Caco-2 (cell line): Measurements from ENCODE around the gene POU4F1. TPM values are rescaled to one million over a fixed set of nuclear protein-coding genes. Genes with fewer than 3 reads are reported as not detected.
A peak's percentile ranks its signal among the peaks of the same experiment; 100 is the strongest.

Experiments used
- BruUV-seq: library from RNA; stranded (reverse); fragments of 400-500 nt; replicated peaks from 2 replicates; lab custom pipeline; 2021; lab: Mats Ljungman, UMichigan
- CTCF ChIA-PET: fragments of 300-600 bp; sonication (Branson Sonifier 250); formaldehyde crosslinking; loops from one replicate; lab custom pipeline; 2022; ENCODE audit warnings: antibody characterized with exemption; lab: Charles Lee
- POLR2A ChIA-PET: fragments of 300-600 bp; sonication (Branson Sonifier 250); formaldehyde crosslinking; loops from one replicate; lab custom pipeline; 2022; ENCODE audit warnings: antibody characterized with exemption; lab: Charles Lee
- DNase-seq, 2 experiments: peaks; one replicate each; pipeline versions ENCODE4 v3.0.0 to v3.0.0-alpha.2; 2020 to 2022
- H3K27me3 ChIP-seq: replicated peaks from 2 replicates; pipeline ENCODE4 v1.6.0; 2011; ENCODE audit warnings: low read length; ENCODE audit not compliant: control insufficient read depth, insufficient read depth
- H3K36me3 ChIP-seq: 2 replicates; pipeline ENCODE4 v1.5.1; 2011; ENCODE audit warnings: low read length; ENCODE audit not compliant: control insufficient read depth, insufficient read depth
- H3K4me1 ChIP-seq: fragments of 250-450 bp; sonication (Bioruptor Pico); 2 replicates; pipeline ENCODE4 v1.5.1; 2020; ENCODE audit warnings: mild to moderate bottlenecking
- H3K4me3 ChIP-seq: 2 replicates; pipeline ENCODE4 v1.5.1; 2011; ENCODE audit warnings: low read depth, mild to moderate bottlenecking, control low read depth, low read length
- H3K9me3 ChIP-seq: fragments of 250-450 bp; sonication (Bioruptor Pico); 2 replicates; pipeline ENCODE4 v1.5.1; 2020; ENCODE audit warnings: mild to moderate bottlenecking, moderate library complexity
- H3K27ac Mint-ChIP-seq: one replicate; pipeline ENCODE4 v1.8.0; 2022; ENCODE audit warnings: mixed read lengths; ENCODE audit not compliant: unreplicated experiment
- H3K27me3 Mint-ChIP-seq: one replicate; pipeline ENCODE4 v1.8.0; 2022; ENCODE audit warnings: mixed read lengths; ENCODE audit not compliant: insufficient read depth, unreplicated experiment
- H3K36me3 Mint-ChIP-seq: one replicate; pipeline ENCODE4 v1.8.0; 2022; ENCODE audit warnings: mild to moderate bottlenecking, mixed read lengths; ENCODE audit not compliant: insufficient read depth, unreplicated experiment
- H3K4me1 Mint-ChIP-seq: one replicate; pipeline ENCODE4 v1.8.0; 2022; ENCODE audit warnings: low read depth, mixed read lengths; ENCODE audit not compliant: unreplicated experiment
- H3K4me3 Mint-ChIP-seq: one replicate; pipeline ENCODE4 v1.8.0; 2022; ENCODE audit warnings: mild to moderate bottlenecking, moderate library complexity, mixed read lengths; ENCODE audit not compliant: unreplicated experiment
- H3K9me3 Mint-ChIP-seq: one replicate; pipeline ENCODE4 v1.8.0; 2022; ENCODE audit warnings: mixed read lengths; ENCODE audit not compliant: unreplicated experiment
- CTCF ChIP-seq, 2 experiments: fragments of 200-600 bp in 1 of 2; IDR thresholded peaks; 1 replicate in 1 of 2; 2 replicates in 1 of 2; pipeline versions ENCODE4 v1.5.1 to v1.8.0; 2011 to 2022; ENCODE audit warnings: antibody characterized with exemption in 1 of 2, control low read depth in 1 of 2, inconsistent platforms in 1 of 2, low read depth in 1 of 2, low read length in 1 of 2, mild to moderate bottlenecking in 1 of 2, moderate library complexity in 1 of 2; ENCODE audit not compliant: insufficient read depth in 1 of 2, severe bottlenecking in 1 of 2, unreplicated experiment in 1 of 2
- intact Hi-C: fragments of 100-400 bp; cut with micrococcal nuclease; formaldehyde crosslinking; loops from one replicate; pipeline ENCODE4 v1.10.0; 2022; ENCODE audit not compliant: unreplicated experiment
- total RNA-seq: library from RNA; stranded (reverse); gene quantifications from 2 replicates; pipeline ENCODE4 v1.2.3, GENCODE V29; 2022

POU4F1 gene
- total RNA-seq, 1 experiment from 2014 or later, result 8.1 TPM

DNA sequence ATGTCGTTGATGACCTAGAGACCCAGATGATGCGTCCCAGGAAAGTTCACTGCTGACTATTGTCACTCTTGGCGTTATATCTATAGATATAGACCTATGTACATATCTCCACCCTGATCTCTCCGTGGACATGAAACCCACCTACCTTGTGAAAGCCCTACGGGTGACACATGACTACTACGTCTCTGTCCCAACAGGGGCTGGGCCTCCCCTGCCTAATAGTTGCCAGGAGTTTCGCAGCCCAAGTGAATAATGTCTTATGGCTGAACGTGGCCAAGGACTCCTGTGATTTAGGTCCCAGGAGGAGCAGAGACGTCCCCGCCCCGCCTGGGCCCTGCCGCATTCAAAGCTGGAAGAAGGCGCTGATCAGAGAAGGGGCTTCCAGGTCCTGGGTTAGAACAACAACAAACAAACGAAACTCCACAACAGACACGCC is 4.9 kb upstream of the POU4F1 start:
- DNase-seq, result no peak
- Histone ChIP-seq H3K4me1 (peaks cover 7% of the 10 kb centered on the region; the same call in 1 of the 2 replicates), H3K27me3 (no peaks in the 10 kb centered on the region), H3K9me3 (no peaks in the 10 kb centered on the region), H3K4me3 (no peak overlapping the region), H3K36me3 (no peaks in the 10 kb centered on the region)
- POLR2A ChIA-PET, result no interaction called here
- H3K4me3 Mint-ChIP-seq, result peak overlapping the region; percentile 57
- CTCF ChIA-PET, result no interaction called here
- BruUV-seq, result no TSS peak
- H3K4me1 Mint-ChIP-seq, result no peaks in the 10 kb centered on the region
- no peak for TF ChIP-seq CTCF (IDR thresholded peaks at IDR 0.05; ENCODE audit: insufficient read depth in 1 of 2, low read depth in 1 of 2, low read length in 1 of 2, severe bottlenecking in 1 of 2, unreplicated experiment in 1 of 2)
- peaks cover 3% of the 10 kb centered on the region for H3K27me3 Mint-ChIP-seq
- no peak overlapping the region for H3K27ac Mint-ChIP-seq
- H3K36me3 Mint-ChIP-seq, result peaks cover 4% of the 10 kb centered on the region
- no peaks in the 10 kb centered on the region for H3K9me3 Mint-ChIP-seq
- intact Hi-C loops, result loop anchor here (2.0 to 10.0 kb wide), 3 partner anchors 23 to 363 kb away; no protein-coding TSS in a partner anchor

DNA sequence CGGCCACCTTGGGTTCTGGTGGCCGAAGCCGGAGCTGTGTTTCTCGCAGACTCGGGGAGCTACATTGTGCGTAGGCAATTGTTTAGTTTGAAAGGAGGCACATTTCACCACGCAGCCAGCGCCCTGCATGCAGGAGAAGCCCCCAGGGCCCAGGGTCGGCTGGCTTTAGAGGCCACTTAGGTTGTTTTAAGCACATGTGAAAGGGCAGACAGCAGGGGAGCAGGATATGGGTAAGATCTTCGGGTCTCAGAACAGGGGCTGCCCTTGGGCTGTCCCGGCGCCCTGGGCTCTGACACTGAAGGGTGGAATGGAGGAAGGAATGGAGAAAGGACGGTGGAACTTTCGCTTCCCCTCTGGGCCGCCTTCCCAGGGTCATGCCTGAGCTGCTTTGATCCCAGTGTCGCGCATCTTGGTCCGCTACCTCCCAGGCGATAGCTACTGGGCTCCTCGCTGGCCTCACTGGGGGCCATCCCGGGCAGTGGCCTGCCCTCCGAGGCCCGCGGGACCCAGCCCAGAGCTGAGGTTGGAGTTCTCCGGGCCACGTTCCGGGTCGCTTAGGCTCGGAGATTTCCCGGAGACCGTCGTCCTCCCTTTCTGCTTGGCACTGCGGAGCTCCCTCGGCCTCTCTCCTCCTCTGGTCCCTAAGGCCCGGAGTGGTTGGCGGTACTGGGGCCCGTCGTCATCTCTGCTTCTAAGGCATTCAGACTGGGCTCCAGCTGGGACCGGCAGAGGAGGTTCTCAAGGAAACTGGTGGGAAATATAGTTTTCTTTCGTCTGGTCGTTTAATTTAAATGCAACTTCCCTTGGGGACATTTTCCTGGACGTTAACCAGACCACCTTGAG is 4.3 kb upstream of the POU4F1 start:
- no peak for TF ChIP-seq CTCF (IDR thresholded peaks at IDR 0.05; ENCODE audit: insufficient read depth in 1 of 2, low read depth in 1 of 2, low read length in 1 of 2, severe bottlenecking in 1 of 2, unreplicated experiment in 1 of 2)
- no peaks in the 10 kb centered on the region for H3K27me3 ChIP-seq
- POLR2A ChIA-PET, result no interaction called here
- Mint-ChIP-seq H3K36me3 (peaks cover 6% of the 10 kb centered on the region), H3K27ac (no peak overlapping the region), H3K27me3 (peaks cover 3% of the 10 kb centered on the region), H3K4me1 (no peaks in the 10 kb centered on the region), H3K9me3 (no peaks in the 10 kb centered on the region), H3K4me3 (peak overlapping the region; percentile 23)
- intact Hi-C loops, result loop anchor here (2.0 to 10.0 kb wide), 3 partner anchors 23 to 363 kb away; no protein-coding TSS in a partner anchor
- CTCF ChIA-PET, result no interaction called here
- no peaks in the 10 kb centered on the region for H3K9me3 ChIP-seq
- H3K4me1 ChIP-seq, result peaks cover 7% of the 10 kb centered on the region; the same call in 1 of the 2 replicates
- no peak for DNase-seq
- no peaks in the 10 kb centered on the region for H3K36me3 ChIP-seq
- H3K4me3 ChIP-seq, result no peak overlapping the region
- BruUV-seq, result no TSS peak

- intact Hi-C loops, result loop anchor here (10.0 kb wide), 2 partner anchors 292 to 362 kb away; no protein-coding TSS in a partner anchor
- H3K9me3 Mint-ChIP-seq, result no peaks in the 10 kb centered on the region
- no peak overlapping the region for H3K27ac Mint-ChIP-seq
- no peaks in the 10 kb centered on the region for H3K4me1 Mint-ChIP-seq
- BruUV-seq, result no TSS peak
- peaks cover 3% of the 10 kb centered on the region for H3K27me3 Mint-ChIP-seq
- TF ChIP-seq CTCF (IDR thresholded peaks at IDR 0.05; ENCODE audit: insufficient read depth in 1 of 2, low read depth in 1 of 2, low read length in 1 of 2, severe bottlenecking in 1 of 2, unreplicated experiment in 1 of 2), result no peak
- H3K36me3 Mint-ChIP-seq, result peaks cover 6% of the 10 kb centered on the region
- Histone ChIP-seq H3K27me3 (no peaks in the 10 kb centered on the region), H3K4me1 (peaks cover 7% of the 10 kb centered on the region; the same call in 1 of the 2 replicates), H3K9me3 (no peaks in the 10 kb centered on the region), H3K36me3 (no peaks in the 10 kb centered on the region), H3K4me3 (no peak overlapping the region)
- POLR2A ChIA-PET, result no interaction called here
- H3K4me3 Mint-ChIP-seq, result peak overlapping the region; percentile 23
- no peak for DNase-seq
- CTCF ChIA-PET, result no interaction called here
Measured at GRCh38 chr13:78606471-78607408, 3.4 kb upstream of the POU4F1 start.
